Measurements from ENCODE around the gene FBXW9.
A peak's percentile ranks its signal among the peaks of the same experiment; 100 is the strongest.
"Not testable (repeated sequence)": the region's sequence is repeated elsewhere in the genome, so short reads cannot be mapped to it uniquely, and the experiment has no call there.

FBXW9 gene

DNA sequence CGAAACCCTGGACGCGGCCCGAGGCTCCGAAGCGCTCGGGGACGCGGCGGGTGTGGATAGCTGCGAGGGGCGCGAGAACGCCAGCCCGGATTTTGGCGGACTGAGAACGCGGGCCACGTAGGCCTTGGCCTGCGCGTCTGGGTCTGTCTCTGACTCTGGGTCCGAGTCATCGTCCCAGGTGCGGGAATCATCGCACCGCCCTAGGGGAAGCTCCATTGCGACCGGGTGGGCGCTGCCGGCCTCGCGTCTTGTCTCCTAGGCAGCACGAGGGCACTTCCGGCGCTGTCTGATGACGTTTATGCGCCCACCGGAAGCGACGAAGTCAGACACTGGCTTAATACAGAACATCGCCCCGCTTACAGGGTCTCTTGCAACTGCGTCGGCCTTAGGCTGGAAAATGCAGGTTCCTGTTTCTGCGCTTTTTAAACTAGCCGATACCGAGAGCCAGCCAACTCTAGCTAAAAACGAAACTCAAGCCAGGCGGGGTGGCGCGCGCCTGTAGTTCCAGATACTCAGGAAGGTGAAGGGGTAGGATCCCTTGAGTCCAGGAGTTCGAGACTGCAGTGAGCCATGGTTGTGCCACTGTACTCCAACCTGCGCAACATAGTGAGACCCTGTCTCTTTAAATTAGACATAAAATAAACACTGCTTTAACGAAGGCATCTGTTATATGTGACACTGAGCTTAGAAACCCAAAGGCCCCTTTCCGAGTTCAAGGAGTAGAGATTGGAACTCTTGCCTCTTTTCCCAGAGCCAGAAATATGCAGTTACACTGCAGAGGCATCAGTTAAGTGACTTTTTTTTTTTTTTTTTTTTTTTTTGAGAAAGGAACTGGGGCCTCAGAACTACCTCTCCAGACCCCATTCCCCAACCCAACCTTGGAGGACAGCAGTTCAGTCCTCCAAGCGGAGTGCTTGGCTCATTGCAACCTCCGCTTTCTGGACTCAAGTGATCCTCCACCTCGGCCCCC is at the start of gene FBXW9:
FBXW9 (minus strand) TSS at position 266 of the 970 bp plus-strand sequence; CDS start at position 216, 50 bp downstream.
- DNase-seq, result peak; percentile 84

DNA sequence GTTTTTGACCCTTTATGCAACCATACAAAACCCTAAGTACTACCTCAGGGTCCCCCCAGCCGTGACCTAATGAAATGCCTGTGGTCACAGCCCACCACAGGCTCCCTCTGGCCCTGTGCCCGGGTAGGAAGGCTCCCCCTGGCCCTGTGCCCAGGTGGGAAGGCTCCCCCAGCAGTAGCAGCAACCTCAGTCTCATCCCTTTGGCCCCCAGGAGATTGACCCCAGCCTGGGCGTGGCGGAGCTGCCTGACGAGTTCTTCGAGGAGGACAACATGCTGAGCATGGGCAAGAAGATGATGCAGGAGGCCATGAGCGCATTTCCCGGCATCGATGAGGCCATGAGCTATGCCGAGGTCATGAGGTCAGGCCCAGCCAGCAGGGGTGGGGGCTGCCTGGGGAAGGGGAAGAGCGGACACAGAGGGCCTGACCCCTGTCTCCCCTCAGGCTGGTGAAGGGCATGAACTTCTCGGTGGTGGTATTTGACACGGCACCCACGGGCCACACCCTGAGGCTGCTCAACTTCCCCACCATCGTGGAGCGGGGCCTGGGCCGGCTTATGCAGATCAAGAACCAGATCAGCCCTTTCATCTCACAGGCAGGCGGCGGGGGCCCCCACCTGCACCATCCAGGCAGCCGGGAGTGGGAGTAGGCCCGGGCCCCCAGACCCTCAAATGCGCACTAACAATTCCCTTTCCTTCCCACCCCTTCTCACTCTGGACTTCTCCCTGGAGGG is 48.9 kb upstream of the FBXW9 start:
- no peak for DNase-seq

DNA sequence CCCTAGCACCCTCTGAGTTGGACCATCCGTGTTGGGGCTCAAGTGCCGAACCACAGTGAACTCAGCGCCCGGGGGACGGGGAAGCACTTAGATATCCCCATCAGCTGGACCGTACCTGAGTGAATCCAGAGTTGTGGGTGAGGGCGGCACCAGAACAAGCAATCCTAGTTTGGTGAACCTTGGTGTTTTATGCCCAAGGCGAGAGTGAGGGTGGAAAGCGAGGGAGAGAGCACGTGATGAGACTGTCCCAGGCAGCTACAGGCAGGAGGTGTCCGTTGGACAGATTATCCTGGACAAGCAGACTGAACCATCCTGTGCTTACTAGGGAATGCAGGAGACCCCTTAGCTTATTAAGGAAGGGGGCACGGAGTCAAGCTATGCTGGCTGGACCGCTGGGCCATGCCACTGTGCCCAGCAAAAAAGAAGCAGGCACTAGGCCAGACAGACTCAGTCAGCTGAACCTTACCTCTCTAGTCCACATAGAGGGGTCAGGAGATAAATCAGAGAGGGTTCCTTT is 41.5 kb upstream of the FBXW9 start:
- no peak for DNase-seq

DNA sequence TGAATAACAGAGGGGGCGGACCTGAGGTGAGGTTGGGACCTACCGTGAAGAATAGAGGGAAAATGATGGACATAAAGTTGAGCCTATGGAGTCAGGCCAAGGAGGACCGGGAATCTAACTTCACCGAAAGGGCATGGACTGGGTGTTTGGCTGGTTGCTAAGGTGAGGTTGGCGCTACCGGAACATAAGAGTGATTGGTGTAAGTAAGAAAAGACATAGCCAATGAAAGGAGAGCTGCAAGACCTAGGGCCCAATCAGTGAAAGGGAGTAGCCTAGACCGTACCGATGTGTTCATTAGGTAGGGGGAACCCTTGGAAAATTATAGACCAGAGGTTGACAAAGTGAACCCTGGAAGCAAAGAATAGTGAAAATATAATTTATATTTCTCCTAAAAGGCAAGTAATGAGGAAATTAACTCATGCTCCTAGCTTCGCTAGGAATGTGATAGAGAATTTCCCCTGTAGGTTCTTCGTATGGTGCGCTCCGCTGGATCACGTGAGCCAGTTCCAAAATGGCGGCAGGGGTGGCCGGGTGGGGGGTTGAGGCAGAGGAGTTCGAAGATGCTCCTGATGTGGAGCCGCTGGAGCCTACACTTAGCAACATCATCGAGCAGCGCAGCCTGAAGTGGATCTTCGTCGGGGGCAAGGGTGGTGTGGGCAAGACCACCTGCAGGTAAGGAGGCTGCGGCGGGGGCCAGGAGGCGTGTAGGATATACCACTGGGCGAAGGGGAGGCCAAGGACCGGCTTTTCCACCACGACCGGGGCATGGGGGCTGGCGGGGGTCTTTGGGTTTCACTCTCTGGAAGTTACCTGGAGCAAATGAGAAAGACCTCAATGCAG is 40.8 kb upstream of the FBXW9 start, which contains the start of gene GET3:
GET3 (plus strand) TSS at position 503 of the 840 bp plus-strand sequence; CDS start at position 512, 9 bp downstream.
- peak; percentile 96 for DNase-seq

DNA sequence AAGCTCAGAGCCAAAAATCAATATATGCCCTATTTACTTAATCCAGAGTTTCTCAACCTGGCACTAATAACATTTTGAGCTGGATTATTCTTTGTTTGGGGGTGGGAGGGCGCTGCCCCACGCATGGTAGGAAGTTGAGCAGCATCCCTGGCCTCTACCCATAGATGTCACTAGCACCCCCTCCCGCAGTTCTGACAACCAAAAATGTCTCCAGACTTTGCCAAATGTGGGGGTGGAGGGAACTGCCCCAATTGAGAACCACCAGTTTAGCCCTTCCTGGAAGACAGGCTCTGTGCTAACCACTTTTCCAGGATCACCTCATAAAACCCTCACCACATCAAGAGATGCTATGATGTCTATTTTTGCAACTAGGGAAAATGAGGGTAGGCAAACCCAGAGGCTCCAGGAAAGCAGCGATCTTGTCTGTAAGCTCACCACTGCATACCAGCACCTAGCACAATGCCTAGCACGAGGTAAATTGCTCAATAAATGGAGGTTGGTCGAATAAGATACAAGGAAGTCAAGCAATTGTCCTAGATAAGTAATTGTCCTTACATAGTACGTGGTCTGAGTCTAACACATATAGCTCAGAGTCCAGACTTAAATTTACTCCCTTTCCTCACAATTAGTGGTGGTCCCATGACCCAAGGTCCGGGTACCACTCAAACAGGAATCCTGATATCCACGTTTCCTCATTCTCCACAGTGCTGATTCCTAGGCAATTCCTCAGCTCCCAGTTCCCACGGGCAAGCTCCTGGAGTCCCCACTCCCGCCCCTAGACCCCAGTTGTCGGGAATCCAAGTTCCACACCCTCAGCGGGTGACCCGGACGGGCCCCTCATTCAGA is 37.2 kb upstream of the FBXW9 start:
- no peak for DNase-seq

DNA sequence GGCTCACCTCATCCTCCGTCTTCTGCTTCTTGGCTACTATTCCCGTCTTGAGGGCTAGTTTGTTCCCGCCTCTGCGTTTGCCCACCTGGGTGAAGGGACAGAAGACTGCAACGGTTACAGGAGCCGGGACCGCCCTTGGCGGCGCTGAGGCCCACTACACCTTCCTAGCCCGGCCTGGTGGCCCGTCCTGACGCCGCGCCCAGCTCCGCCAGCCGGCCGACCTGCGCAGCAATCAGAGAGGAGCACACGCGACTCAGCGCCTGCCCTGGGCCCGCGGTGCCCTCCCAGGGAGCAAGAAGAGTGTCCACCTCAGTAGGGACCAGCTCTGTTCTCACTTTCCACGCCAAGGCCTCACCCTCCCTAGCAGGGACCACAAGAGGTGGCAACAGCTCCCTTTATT is 34.9 kb upstream of the FBXW9 start:
- no peak for DNase-seq

DNA sequence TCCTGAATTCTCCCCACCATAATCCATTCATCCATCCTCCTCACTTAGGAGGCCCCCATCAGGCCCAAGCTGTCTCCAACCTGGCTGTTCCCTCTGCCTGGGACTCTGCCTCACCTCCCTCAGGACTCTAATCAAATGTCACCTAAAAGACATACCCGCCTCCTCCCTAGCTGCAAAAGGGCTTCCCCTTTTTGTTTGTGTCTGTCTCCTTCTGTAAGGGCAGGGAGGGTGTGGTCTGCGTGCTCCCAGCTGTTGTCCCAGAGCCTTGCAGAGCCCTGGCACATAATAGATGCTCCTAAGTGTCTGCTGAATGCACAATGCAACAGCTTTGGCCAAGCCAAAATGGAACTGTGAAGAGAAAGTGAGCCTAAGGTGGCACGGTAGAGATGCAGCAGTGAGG is 33.6 kb upstream of the FBXW9 start:
- DNase-seq, result no peak

DNA sequence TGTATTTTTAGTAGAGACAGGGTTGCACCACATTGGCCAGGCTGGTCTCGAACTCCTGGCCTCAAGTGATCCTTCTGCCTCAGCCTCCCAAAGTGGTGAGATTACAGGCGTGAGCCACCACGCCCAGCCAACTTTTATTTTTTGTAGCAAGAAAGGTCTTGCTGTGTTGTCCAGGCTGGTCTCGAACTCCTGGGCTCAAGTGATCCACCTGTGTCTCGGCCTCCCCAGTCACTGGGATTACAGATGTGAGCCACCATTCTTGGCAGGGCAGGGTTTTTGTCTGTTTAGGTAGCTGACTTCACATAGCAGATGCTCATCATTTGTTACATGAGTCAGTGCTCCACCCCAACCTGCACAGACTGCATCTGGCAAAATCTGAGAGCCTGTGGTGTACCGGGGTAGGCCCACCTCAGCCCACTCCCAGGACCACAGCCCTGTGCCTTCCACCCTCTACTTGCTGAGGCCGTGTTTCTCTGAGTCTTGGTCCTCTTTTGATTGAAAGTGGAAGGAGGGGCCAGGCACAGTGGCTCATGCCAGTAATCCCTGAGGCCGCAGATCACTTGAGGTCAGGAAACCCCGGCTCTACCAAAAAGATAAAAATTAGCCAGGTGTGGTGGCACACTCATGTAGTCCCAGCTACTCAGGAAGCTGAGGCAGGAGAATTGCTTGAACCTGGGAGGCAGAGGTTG is 31.5 kb upstream of the FBXW9 start:
- DNase-seq, result no peak

DNA sequence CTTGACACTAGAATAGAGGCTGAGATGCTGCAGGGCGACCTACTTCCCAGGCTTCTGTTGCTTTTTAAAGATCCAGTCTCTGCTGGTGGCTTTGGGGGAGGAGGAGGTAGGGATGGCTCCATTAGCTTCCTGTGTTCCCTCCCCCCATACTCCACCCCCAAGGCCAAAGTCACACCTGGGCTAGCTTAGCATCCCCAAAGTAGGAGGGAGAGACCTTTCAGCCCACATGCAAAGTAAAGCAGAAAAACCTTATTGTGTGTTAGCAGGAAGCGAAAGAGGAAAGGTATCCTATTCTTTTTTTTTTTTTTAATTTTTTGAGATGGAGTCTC is 30.5 kb upstream of the FBXW9 start:
- DNase-seq, result no peak

DNA sequence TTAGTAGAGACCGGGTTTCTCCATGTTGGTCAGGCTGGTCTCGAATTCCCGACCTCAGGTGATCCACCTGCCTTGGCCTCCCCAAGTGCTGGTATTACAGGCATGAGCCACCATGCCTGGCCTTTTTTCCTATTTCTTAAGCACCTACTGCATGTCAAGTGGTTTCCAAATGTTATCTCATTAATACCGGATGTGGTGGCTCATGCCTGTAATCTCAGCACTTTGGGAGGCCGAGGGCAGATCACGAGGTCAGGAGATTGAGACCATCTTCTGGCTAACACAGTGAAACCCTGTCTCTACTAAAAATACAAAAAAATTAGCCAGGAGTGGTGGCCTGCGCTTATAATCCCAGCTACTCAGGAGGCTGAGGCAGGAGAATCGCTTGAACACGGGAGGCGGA is 29.2 kb upstream of the FBXW9 start:
- DNase-seq, result not testable (repeated sequence)

DNA sequence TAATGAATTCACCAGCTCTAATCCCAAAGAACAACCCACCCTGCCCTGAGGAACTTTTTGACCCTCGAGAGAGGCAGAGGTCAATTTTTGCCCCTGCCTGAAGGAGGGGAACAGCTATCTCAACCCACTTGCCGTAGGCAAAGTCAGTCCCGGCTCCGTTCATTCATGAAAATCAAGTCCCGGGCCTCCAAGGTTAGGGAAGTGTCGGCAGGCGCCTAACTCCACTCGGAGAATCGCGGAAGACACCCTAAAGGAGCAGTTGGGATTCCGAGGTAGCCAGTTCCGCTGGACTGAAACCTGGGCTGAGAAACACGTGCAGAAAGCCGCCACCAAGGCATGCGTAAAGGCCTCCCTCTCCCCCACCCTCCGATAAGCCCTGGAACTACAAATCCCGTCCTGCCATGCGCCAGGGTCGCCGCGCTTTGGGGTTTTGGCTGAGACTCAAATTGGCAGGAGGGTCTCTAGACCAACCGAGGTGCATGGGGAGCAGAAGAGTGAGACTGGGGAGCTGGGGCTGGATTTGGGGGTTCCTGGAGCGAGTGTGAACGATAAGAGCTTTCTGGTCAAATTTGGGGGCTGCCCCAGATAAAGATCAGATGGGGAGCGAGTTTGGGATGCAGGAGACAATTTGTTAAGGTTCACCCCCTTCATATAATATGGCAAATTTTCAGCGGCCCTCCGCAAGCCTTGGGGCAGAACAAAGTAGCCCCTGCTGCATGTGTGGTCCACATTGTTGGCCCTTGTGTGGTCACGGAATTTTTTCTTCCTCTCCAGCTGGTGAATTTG is 27.4 kb upstream of the FBXW9 start, which contains the start of gene TNPO2:
TNPO2 (minus strand) TSS at position 292 of the 786 bp plus-strand sequence. CDS start 2,955 bp downstream, outside the sequence.
- DNase-seq, result no peak

DNA sequence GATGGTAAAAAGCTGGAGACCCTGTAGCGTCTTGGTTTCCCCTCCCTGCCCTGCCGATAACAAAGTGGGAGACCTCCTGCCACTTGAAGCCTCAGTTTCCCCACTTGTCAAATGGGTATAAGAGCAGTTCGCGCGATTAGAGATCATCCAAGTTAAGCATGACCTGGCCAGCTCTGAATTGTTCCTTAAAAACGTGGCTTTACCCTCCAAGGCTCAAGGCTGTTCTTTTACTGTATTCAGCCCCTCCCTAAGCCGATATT is 26.9 kb upstream of the FBXW9 start:
- no peak for DNase-seq

DNA sequence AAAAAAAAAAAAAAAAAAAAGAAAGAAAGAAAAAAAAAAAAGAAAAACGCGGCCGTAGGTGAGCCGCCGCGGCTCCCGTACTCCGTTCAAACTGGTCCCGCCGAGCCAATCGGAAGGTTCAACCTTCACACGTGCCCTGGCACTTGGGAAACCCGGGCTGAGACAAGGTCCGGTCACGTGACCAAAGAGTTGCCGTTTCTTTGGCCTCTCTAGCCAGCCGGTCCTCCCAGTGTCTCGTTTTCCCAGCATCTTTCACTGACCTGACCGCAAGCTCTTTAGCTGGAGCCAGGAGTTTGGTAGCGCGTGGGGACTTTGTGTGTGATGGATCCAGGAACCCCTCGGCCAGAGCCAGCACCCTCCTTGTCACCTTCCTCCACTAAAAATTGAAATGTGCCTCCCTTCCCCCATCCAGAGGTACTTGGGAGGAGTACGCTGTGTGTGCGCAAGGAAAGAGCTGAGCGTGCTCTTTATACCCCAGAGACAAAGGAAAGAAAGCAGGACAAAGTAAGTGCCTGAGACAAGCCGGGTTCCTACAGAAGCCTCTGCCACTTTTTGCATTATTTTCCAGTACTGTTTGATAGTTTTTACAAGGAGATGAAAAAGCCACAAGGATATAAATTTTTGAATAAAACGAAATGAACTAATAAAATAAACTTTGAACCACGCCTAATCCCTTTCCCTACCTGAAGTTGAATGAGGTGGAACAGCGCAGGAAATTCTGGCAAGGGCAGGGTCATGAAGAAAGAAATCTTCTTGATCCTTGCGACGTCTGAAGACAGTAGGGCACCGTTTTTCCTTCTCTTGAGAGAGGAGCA is 26.3 kb upstream of the FBXW9 start:
- peak; percentile 91 for DNase-seq

DNA sequence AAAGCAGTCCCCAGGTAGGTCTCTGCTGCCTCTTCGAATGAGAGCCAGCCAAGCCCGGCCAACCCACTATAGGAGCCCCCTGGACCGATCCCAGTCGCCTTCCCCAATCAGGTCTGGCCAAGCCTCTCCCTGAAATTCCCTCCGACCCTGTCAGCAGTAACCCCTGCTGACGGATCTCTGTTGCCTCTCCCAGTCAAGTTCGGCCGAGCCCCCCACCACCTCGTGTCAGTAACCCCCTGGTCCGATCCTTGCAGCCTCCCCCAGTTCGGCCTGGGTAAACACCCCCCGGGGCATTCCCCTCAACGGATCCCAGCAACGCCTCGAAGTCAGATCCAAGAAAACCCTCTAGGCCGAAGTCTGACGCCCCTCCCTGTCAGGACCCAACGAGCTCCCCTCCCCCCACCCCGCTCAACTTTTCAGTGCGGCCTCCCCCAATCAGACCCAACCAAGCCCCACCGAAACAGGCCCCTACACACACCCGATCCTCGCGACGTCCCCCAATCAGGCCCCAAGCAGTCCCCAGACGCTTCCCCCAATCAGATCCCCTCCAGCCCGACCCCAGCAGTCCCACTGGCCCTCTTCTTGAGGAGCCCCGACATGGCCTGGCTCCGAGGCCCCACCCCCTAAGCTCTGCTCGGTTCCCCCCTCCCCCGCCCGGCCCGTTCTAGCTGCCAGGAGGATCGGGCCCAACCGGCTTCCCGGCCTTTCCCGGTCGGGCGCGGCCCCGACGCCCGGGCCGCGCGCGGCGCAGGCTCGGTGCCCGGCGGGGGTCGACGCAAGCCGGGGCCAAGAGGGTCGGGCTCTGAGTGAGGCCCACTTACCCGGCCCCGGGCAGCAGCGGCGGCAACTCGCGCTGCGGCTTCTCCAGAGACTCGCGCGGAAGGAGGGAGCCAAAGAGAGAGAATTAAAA is 25.5 kb upstream of the FBXW9 start:
- DNase-seq, result peak; percentile 39

DNA sequence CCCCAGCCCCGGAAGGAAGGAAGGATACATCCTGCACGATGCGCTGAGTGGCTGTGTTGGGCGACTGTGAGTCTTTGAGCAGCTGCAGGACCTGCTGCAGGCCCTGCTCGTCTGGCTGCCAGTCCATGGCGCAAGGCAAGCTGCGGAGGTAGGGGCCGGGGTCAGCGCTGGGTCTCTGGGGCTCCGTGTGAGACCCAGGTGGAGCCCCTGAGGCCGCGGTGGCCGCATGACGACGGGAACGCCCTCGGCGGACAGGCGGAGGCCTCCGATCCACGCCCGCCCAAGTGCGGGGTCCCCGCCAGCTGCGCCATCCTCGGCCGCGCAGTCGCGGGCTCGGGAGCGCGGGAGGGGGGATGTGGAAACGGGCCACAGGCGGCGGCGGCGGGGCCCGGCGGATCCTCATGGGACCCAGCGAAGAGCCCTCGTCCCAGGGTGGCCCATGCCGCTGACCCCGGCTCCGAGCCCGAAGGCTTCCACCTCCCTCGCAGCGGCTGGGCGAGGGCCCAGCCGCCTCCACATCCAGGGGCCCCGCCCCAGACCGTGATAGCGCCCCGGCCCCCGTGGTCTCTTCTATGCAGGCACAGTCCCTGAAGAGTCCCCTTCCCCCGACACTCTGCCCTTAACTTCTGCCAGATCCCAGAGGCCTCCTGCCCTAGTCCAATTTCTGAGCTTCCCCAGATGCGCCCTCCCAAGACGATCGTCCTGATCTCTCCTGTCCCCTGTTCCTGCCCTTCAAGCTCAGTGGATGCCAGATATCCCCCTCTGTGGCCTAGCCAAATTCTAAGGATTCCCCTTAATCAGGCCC is 24.6 kb upstream of the FBXW9 start:
- DNase-seq, result no peak

DNA sequence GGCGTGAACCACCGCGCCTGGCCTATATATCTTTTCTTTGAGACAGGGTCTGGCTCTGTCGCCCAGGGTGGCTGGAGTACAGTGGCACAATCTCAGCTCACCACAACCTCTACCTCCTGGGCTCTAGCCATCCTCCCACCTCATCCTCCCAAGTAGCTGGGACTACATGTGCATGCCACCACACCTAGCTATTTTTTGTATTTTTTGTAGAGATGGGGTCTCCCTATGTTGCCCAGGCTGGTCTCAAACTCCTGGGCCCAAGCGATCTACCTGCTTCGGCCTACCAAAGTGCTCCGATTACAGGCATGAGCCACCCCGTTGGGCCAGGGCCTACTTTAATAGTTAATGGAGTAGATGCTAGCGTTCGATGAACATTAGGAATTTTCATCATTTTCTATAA is 23.9 kb upstream of the FBXW9 start:
- DNase-seq, result no peak

DNA sequence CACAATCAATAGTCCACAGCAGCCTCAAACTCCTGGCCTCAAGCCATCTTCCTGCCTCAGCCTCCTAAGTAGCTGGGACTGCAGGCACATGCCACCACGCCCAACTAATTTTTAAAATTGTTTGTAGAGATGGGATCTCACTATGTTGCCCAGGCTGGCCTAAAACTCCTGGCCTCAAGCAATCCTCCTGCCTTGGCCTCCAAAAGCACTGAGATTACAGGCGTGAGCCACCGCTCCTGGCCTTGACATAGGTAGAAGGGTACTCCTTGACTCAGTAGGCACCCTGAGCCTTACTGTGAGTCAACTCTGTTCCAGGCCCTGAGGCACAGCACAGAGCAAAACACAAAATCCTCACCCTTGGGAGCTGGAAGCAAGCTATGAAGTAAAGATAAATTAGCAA is 19.5 kb upstream of the FBXW9 start:
- DNase-seq, result no peak

DNA sequence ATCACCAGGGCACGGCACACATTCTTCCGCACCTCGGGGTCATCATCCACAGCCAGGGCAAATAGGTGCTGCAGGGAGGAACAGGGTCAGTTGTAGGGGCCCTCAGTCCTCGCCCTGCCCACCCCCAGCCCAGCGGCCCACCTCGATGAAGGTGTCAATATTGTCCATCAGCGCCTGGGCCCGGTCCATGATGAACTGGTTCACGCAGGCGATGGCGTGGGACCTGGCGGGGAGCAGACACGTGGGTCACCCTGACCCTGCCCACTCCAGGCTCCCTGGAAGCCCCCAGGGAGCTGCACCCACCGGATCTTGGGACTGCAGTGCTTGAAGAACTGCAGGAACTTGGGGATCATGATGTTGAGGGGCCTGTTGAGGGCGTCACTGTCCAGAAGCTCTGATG is 18.7 kb upstream of the FBXW9 start:
- no peak for DNase-seq
